Cardiac muscle cell (in vitro differentiated cells and primary cell): ENCODE data around the gene FAM114A2. TPM values are rescaled to one million over a fixed set of nuclear protein-coding genes. Genes with fewer than 3 reads are reported as not detected.
"Not testable (repeated sequence)": the region's sequence is repeated elsewhere in the genome, so short reads cannot be mapped to it uniquely, and the experiment has no call there.

Experiments used
- DNase-seq, 2 donors: peaks; one replicate each; pipeline versions ENCODE4 v3.0.0 to v3.0.0-alpha.2; 2010 to 2017; ENCODE audit warnings: low read depth in 1 of 2, low spot score in 1 of 2
- H3K27ac ChIP-seq: fragments of 200-600 bp; sonication (generic); 2 replicates; pipeline ENCODE4 v1.5.1; 2016
- H3K27me3 ChIP-seq: fragments of 200-600 bp; sonication (generic); 2 replicates; pipeline ENCODE4 v1.6.0; 2016; ENCODE audit warnings: control low read depth
- H3K36me3 ChIP-seq: fragments of 200-600 bp; sonication (generic); 2 replicates; pipeline ENCODE4 v1.5.1; 2016; ENCODE audit warnings: control low read depth
- H3K4me1 ChIP-seq: fragments of 200-600 bp; sonication (generic); 2 replicates; pipeline ENCODE4 v1.8.1; 2017; ENCODE audit warnings: low read depth, mild to moderate bottlenecking, mixed run types
- H3K4me3 ChIP-seq: fragments of 200-600 bp; sonication (generic); 2 replicates; pipeline ENCODE4 v1.5.1; 2016; ENCODE audit warnings: mild to moderate bottlenecking
- H3K9me3 ChIP-seq: fragments of 200-600 bp; sonication (generic); 2 replicates; pipeline ENCODE4 v1.5.1; 2017; ENCODE audit warnings: low read depth, mild to moderate bottlenecking, control low read depth
- CTCF ChIP-seq: IDR thresholded peaks from 2 replicates; pipeline ENCODE4 v1.5.1; 2012; ENCODE audit warnings: low read depth, mild to moderate bottlenecking, low read length
- polyA plus RNA-seq: library from polyadenylated mRNA; unstranded; fragments of >200 nt; fragmentation: Nextera tagmentation; extraction: Ambion mirVana; gene quantifications from 2 replicates; pipeline ENCODE4 v1.2.1, GENCODE V29; 2016
- total RNA-seq: library from RNA; depleted of rRNA; stranded (reverse); fragments of >200 nt; gene quantifications from 2 replicates; pipeline ENCODE4 v1.2.3, GENCODE V29; 2016

FAM114A2 gene
- total and polyA plus RNA-seq, 2 experiments from 2014 or later, result 10.3 to 13.6 TPM

GRCh38 chr5:154038261-154038706 lies 426 bp downstream of the FAM114A2 start:
- no peak for TF ChIP-seq CTCF
- H3K4me1 ChIP-seq, result no peaks in the 10 kb centered on the region
- H3K4me3 ChIP-seq, result peak overlapping the region; percentile 70
- no peak for DNase-seq
- no peaks in the 10 kb centered on the region for H3K9me3 ChIP-seq
- peaks cover 10% of the 10 kb centered on the region for H3K36me3 ChIP-seq
- peak overlapping the region; percentile 90 for H3K27ac ChIP-seq
- H3K27me3 ChIP-seq, result no peaks in the 10 kb centered on the region

GRCh38 chr5:154034944-154035343 lies 3.8 kb downstream of the FAM114A2 start:
- no peak for DNase-seq
- H3K4me1 ChIP-seq, result no peaks in the 10 kb centered on the region
- H3K27ac ChIP-seq, result no peak overlapping the region
- no peak overlapping the region for H3K4me3 ChIP-seq
- H3K27me3 ChIP-seq, result no peaks in the 10 kb centered on the region
- peaks cover 17% of the 10 kb centered on the region for H3K36me3 ChIP-seq
- H3K9me3 ChIP-seq, result no peaks in the 10 kb centered on the region
- TF ChIP-seq CTCF, result no peak

GRCh38 chr5:154031937-154032489 lies 6.7 kb downstream of the FAM114A2 start:
- TF ChIP-seq CTCF, result no peak
- H3K27me3 ChIP-seq, result no peaks in the 10 kb centered on the region
- no peaks in the 10 kb centered on the region for H3K9me3 ChIP-seq
- no peak overlapping the region for H3K27ac ChIP-seq
- no peaks in the 10 kb centered on the region for H3K4me1 ChIP-seq
- no peak for DNase-seq
- H3K4me3 ChIP-seq, result no peak overlapping the region
- H3K36me3 ChIP-seq, result peaks cover 29% of the 10 kb centered on the region

- H3K4me1 ChIP-seq, result no peaks in the 10 kb centered on the region
- no peak overlapping the region for H3K4me3 ChIP-seq
- no peaks in the 10 kb centered on the region for H3K9me3 ChIP-seq
- no peaks in the 10 kb centered on the region for H3K27me3 ChIP-seq
- TF ChIP-seq CTCF, result no peak
- H3K36me3 ChIP-seq, result peaks cover 25% of the 10 kb centered on the region
- no peak overlapping the region for H3K27ac ChIP-seq
- DNase-seq, result no peak
These were observed 12.8 kb downstream of the FAM114A2 start for GRCh38 chr5:154025951-154026350.

GRCh38 chr5:154018919-154019318 lies 19.8 kb downstream of the FAM114A2 start:
- H3K4me1 ChIP-seq, H3K27me3 ChIP-seq, H3K4me3 ChIP-seq, DNase-seq, H3K36me3 ChIP-seq, H3K9me3 ChIP-seq, H3K27ac ChIP-seq: not testable (repeated sequence)

- peak in 1 of 2 donors; percentile 2 for DNase-seq
- H3K4me1 ChIP-seq, result no peaks in the 10 kb centered on the region
- H3K4me3 ChIP-seq, result no peak overlapping the region
- TF ChIP-seq CTCF, result no peak
- peaks cover 2% of the 10 kb centered on the region for H3K36me3 ChIP-seq
- H3K27me3 ChIP-seq, result no peaks in the 10 kb centered on the region
- no peaks in the 10 kb centered on the region for H3K9me3 ChIP-seq
- H3K27ac ChIP-seq, result no peak overlapping the region
These were observed 23.5 kb downstream of the FAM114A2 start for GRCh38 chr5:154015071-154015693.
